Spleen (tissue), 7 donors: ENCODE measurements around the gene RPL27A.

Experiments used
- CTCF ChIP-seq, 11 experiments: fragments of 200-600 bp in 7 of 11; fragments of 450-650 bp in 4 of 11; sonication (generic) in 4 of 11; IDR thresholded peaks in 8 of 11; conservative IDR thresholded peaks in 3 of 11; 1 replicate in 7 of 11; 2 replicates in 4 of 11; pipeline versions ENCODE4 v1.4.0 to v1.8.0; 2016 to 2021; ENCODE audit warnings: antibody characterized with exemption in 11 of 11, inconsistent platforms in 4 of 11, mild to moderate bottlenecking in 1 of 11
- POLR2AphosphoS5 ChIP-seq, 3 donors: sonication (generic); formaldehyde crosslinking; IDR thresholded peaks; one replicate each; pipeline ENCODE4 v1.5.1; 2017; ENCODE audit warnings: antibody characterized with exemption in 3 of 3
- donor health status: DM: no; HTN: no; CAD: no; lungs with moderate emphysema.
- donor health status: DM: no; HTN: no; CAD: no.
- donor health status: DM: no; HTN: no; CAD: no.

- TF ChIP-seq CTCF (IDR thresholded peaks at IDR 0.05 in 8 of 11, conservative IDR thresholded peaks at IDR 0.05 in 3 of 11) (no peak), POLR2AphosphoS5 (IDR thresholded peaks at IDR 0.05) (no peak)
Observed at GRCh38 chr11:8686325-8686724, 3.7 kb downstream of the RPL27A start.
